Stomach (tissue), 4 donors: ENCODE results near the gene LDLRAD3.

Experiments used
- CTCF ChIP-seq, 7 experiments: fragments of 450-650 bp in 4 of 7; fragments of 200-600 bp in 3 of 7; sonication (generic) in 3 of 7; IDR thresholded peaks; one replicate each; pipeline ENCODE4 v1.5.1; 2016 to 2019; ENCODE audit warnings: antibody characterized with exemption in 7 of 7, control low read depth in 2 of 7, mild to moderate bottlenecking in 1 of 7
- EP300 ChIP-seq: sonication (generic); formaldehyde crosslinking; IDR thresholded peaks from one replicate; pipeline ENCODE4 v1.6.1; 2017; ENCODE audit warnings: antibody characterized with exemption
- POLR2A ChIP-seq, 4 donors: fragments of 450-650 bp; IDR thresholded peaks; one replicate each; pipeline ENCODE4 v1.6.1; 2016; ENCODE audit warnings: antibody characterized with exemption in 4 of 4, control low read depth in 2 of 4, mild to moderate bottlenecking in 1 of 4, moderate library complexity in 1 of 4

GRCh38 chr11:35962369-35963138 is 18.7 kb downstream of the LDLRAD3 start:
- TF ChIP-seq CTCF (IDR thresholded peaks at IDR 0.05) (no peak), EP300 (no peak), POLR2A (IDR thresholded peaks at IDR 0.05) (no peak)
